ENCODE results near the gene NELFB. TPM values are rescaled to one million over a fixed set of nuclear protein-coding genes. Genes with fewer than 3 reads are reported as not detected.

The NELFB gene
- total and polyA plus RNA-seq, 9 of the 15 experiments (the other 6 are each of a cell fraction or from before 2014, with no cell fraction given): 0.24 to 84.0 (median 29.7) TPM

GRCh38 chr9:137223078-137223970 lies 31.8 kb upstream of the NELFB start (continued):
- TF ChIP-seq ZNF639 (CRISPR knock-in tag; conservative IDR thresholded peaks at IDR 0.05 in 1 of 2, IDR thresholded peaks at IDR 0.05 in 1 of 2) (peak in 1 of 2 experiments; percentile 85; a peak in 2 of 4 replicates), TSC22D4 (tag; IDR thresholded peaks at IDR 0.05) (no peak), GABPA (tag; conservative IDR thresholded peaks at IDR 0.05; ENCODE audit: low read depth) (peak; percentile 97), PHF8 (IDR thresholded peaks at IDR 0.05; ENCODE audit: borderline replicate concordance, low read length) (peak; percentile 90), GTF2E2 (tag; IDR thresholded peaks at IDR 0.05) (peak; percentile 75; the same call in 1 of the 2 replicates), JUND (IDR thresholded peaks at IDR 0.05; ENCODE audit: borderline replicate concordance, low read depth, low read length) (peak; percentile 45; the same call in 1 of the 2 replicates), JUND (tag; IDR thresholded peaks at IDR 0.05; ENCODE audit: borderline replicate concordance, low read depth, low read length) (no peak; the same call in 2 of the 3 replicates), POLR2AphosphoS5 (IDR thresholded peaks at IDR 0.05; ENCODE audit: control insufficient read depth, insufficient read depth, low read depth, low read length) (peak; percentile 39; the same call in 1 of the 2 replicates), PBX2 (CRISPR knock-in tag; IDR thresholded peaks at IDR 0.05; ENCODE audit: low read depth) (no peak), PBX2 (tag; conservative IDR thresholded peaks at IDR 0.05; ENCODE audit: low read depth) (peak; percentile 74), ZNF830 (CRISPR knock-in tag; IDR thresholded peaks at IDR 0.05) (0 out of 2 replicates have a peak, but pooled peaks have one; percentile 16), BMI1 (IDR thresholded peaks at IDR 0.05; ENCODE audit: low read length) (no peak), POLR2A (conservative IDR thresholded peaks at IDR 0.05) (peak; percentile 89), TEAD1 (CRISPR knock-in tag; IDR thresholded peaks at IDR 0.05) (0 out of 4 replicates have a peak, but pooled peaks of 1 of the 2 experiments have one; percentile 12), ZNF174 (CRISPR knock-in tag; IDR thresholded peaks at IDR 0.05) (no peak), KAT2B (IDR thresholded peaks at IDR 0.05; ENCODE audit: low read depth, low read length) (no peak), EGR1 (conservative IDR thresholded peaks at IDR 0.05) (peak; percentile 68; the same call in 1 of the 2 replicates), LCOR (CRISPR knock-in tag; IDR thresholded peaks at IDR 0.05) (peak; percentile 47; the same call in 1 of the 2 replicates)
- TF ChIP-seq, protein P1, sequence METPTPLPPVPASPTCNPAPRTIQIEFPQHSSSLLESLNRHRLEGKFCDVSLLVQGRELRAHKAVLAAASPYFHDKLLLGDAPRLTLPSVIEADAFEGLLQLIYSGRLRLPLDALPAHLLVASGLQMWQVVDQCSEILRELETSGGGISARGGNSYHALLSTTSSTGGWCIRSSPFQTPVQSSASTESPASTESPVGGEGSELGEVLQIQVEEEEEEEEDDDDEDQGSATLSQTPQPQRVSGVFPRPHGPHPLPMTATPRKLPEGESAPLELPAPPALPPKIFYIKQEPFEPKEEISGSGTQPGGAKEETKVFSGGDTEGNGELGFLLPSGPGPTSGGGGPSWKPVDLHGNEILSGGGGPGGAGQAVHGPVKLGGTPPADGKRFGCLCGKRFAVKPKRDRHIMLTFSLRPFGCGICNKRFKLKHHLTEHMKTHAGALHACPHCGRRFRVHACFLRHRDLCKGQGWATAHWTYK (CRISPR knock-in tag; IDR thresholded peaks at IDR 0.05): peak; percentile 67; the same call in 1 of the 2 replicates
- TF ChIP-seq, protein P2, sequence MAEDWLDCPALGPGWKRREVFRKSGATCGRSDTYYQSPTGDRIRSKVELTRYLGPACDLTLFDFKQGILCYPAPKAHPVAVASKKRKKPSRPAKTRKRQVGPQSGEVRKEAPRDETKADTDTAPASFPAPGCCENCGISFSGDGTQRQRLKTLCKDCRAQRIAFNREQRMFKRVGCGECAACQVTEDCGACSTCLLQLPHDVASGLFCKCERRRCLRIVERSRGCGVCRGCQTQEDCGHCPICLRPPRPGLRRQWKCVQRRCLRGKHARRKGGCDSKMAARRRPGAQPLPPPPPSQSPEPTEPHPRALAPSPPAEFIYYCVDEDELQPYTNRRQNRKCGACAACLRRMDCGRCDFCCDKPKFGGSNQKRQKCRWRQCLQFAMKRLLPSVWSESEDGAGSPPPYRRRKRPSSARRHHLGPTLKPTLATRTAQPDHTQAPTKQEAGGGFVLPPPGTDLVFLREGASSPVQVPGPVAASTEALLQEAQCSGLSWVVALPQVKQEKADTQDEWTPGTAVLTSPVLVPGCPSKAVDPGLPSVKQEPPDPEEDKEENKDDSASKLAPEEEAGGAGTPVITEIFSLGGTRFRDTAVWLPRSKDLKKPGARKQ (CRISPR knock-in tag; IDR thresholded peaks at IDR 0.05): no peak
